Fibroblast of mammary gland (primary cell): ENCODE data around the gene ARPC4.
"Not testable (repeated sequence)": the region's sequence is repeated elsewhere in the genome, so short reads cannot be mapped to it uniquely, and the experiment has no call there.

Experiments used
- DNase-seq: peaks from one replicate; pipeline ENCODE4 v3.0.0-alpha.2; 2010; ENCODE audit warnings: low read depth
- H3K4me3 ChIP-seq: 2 replicates; pipeline ENCODE4 v1.5.1; 2011; ENCODE audit warnings: low read depth, mild to moderate bottlenecking, low read length, moderate library complexity; ENCODE audit not compliant: control insufficient read depth
- CTCF ChIP-seq: conservative IDR thresholded peaks from 2 replicates; pipeline ENCODE4 v1.5.1; 2011; ENCODE audit warnings: low read depth, low read length, inconsistent platforms; ENCODE audit not compliant: control insufficient read depth, insufficient read depth

The ARPC4 gene

DNA sequence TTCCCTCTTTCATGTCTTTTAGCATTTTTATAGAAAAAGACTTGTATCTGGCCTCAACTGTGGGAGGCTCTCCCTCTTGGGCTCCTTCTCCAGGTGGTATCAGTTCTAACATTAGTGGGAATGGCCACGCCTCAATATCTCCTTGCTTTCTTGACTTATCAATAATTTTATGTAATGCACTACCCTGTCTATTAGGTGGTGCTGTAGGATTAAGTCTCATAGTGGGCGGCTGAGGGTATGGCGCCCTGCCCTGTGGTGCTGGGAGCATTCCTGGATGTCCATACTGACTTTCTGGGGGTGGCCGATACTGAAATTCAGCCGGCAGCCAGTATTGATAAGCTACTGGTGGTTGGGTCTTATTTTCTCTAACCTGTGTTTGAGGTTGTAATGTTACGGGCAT is 59.6 kb downstream of the ARPC4 start:
- peak; percentile 1 for TF ChIP-seq CTCF
- DNase-seq: no peak
- H3K4me3 ChIP-seq: no peak overlapping the region

GRCh38 chr3:9854291-9854940 is 61.5 kb downstream of the ARPC4 start:
- not testable (repeated sequence) for DNase-seq, H3K4me3 ChIP-seq

DNA sequence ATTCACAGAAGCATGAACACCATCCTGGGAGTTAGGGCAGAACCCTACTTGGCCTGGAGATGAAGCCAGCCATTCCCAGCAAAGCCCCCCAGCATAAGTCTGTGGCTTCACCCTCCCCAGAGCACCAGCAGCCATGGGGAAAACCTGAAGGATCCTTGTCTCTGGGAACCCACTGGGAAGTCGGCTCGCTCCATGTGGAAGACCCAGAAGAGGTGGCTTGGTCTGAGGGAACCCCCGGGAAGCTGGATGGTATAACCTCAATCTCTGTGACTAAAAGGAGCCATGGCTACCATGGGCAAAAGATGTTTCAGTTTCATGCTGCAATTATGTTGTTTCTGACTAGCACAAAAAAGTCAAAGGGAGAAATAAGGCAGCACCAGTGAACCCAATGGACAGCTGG is 62.7 kb downstream of the ARPC4 start:
- no peak overlapping the region for H3K4me3 ChIP-seq
- TF ChIP-seq CTCF: no peak
- DNase-seq: no peak
